HFF-Myc (cell line): ENCODE results near the gene SLC46A3.

Source experiments
- DNase-seq: peaks from one replicate; pipeline ENCODE4 v3.0.0-alpha.2; 2011; ENCODE audit warnings: low read depth; ENCODE audit errors: extremely low read depth
- H3K4me3 ChIP-seq: replicated peaks from 2 replicates; pipeline ENCODE4 v1.5.1; 2011; ENCODE audit warnings: low read depth, mild to moderate bottlenecking, control low read depth, low read length
- CTCF ChIP-seq: IDR thresholded peaks from 2 replicates; pipeline ENCODE4 v1.5.1; 2012; ENCODE audit warnings: mild to moderate bottlenecking, low read depth, low read length, control low read depth; ENCODE audit errors: missing control alignments

Gene SLC46A3

GRCh38 chr13:28655561-28655960 lies 63.2 kb downstream of the SLC46A3 start:
- DNase-seq: no peak
- no peak for TF ChIP-seq CTCF
- H3K4me3 ChIP-seq: no peak overlapping the region

GRCh38 chr13:28654276-28654675 lies 64.5 kb downstream of the SLC46A3 start:
- no peak for DNase-seq
- no peak overlapping the region for H3K4me3 ChIP-seq
- no peak for TF ChIP-seq CTCF

GRCh38 chr13:28653111-28653510 lies 65.7 kb downstream of the SLC46A3 start:
- no peak overlapping the region for H3K4me3 ChIP-seq
- no peak for TF ChIP-seq CTCF
- no peak for DNase-seq

GRCh38 chr13:28651810-28652401 lies 66.9 kb downstream of the SLC46A3 start:
- DNase-seq: no peak
- TF ChIP-seq CTCF: no peak
- no peak overlapping the region for H3K4me3 ChIP-seq

- TF ChIP-seq CTCF: no peak
- H3K4me3 ChIP-seq: no peak overlapping the region
- DNase-seq: no peak
Observed at GRCh38 chr13:28650284-28650683, 68.5 kb downstream of the SLC46A3 start.
